ENCODE data around the gene CREB3. TPM values are rescaled to one million over a fixed set of nuclear protein-coding genes. Genes with fewer than 3 reads are reported as not detected.

Gene CREB3
- total RNA-seq = 10 to 100 TPM; 17.8 to 39.6 (median 26.2) TPM

DNA sequence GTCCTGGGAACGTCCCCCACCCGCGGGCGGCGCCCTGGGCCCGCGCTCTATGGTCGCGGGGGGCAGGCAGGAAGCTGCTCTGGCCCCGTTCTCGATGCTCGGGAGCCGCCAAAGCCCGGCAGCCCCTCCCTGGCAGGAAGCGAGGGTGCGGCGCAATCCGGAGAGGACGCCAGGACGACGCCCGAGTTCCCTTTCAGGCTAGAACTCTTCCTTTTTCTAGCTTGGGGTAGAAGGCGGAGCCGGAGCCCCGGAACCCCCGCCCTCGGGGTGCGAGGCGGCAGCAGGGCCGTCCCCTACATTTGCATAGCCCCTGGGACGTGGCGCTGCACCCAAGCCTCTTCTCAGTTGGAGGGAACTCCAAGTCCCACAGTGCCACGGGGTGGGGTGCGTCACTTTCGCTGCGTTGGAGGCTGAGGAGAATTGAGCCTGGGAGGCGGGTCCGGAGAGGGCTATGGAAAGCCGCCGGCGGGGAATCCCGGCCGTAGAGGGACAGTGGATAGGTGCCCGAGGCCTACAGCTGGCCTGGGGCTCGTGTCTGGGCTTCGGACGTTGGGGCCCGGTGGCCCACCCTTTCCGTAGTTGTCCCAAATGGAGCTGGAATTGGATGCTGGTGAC lies at the start of gene CREB3, which contains the start of gene TLN1:
TSS of gene CREB3 (plus strand) at position 482 of the 615 bp plus-strand sequence. CDS start at position 589, 107 bp downstream.
TSS of gene TLN1 (minus strand) at position 11 of the 615 bp plus-strand sequence. CDS start 6,501 bp downstream, outside the sequence.
- intact Hi-C loops (cut with DNase I; ENCODE audit: low total_unique reads) (loop anchor here (1.0 to 10.0 kb wide), 8 partner anchors 17 to 460 kb away; partner anchors contain the start of genes CCDC107, CLTA, GBA2 and HINT2), in situ Hi-C loops (cut with MboI; ENCODE audit: low sequenced_read_pairs in 4 of 4) (loop anchor here in 1 of 4 donors (25.0 kb wide), 1 partner anchor 245 kb away; the partner anchor contains the start of gene RUSC2)
- Histone ChIP-seq H3K27me3 (no peaks in the 10 kb centered on the region), H3K4me1 (peaks cover 51 to 55% of the 10 kb centered on the region in 2 donors), H3K27ac (peak within 1 kb of the TSS; percentile 88 to 98 (median 92)), H3K4me3 (peak within 1 kb of the TSS; percentile 68 to 94 (median 87)), H3K36me3 (peaks cover 0 to 35% of the 10 kb centered on the region in 2 donors), H3K9me3 (no peaks in the 10 kb centered on the region)
- TF ChIP-seq POLR2A (IDR thresholded peaks at IDR 0.05) (peak; percentile 75 to 92), CTCF (IDR thresholded peaks at IDR 0.05 in 4 of 5, conservative IDR thresholded peaks at IDR 0.05 in 1 of 5) (no peak)
- DNase-seq (peak; percentile 97), ATAC-seq (peak; percentile 81 to 85)

- no peak for TF ChIP-seq CTCF (IDR thresholded peaks at IDR 0.05 in 4 of 5, conservative IDR thresholded peaks at IDR 0.05 in 1 of 5)
- no peak for TF ChIP-seq POLR2A (IDR thresholded peaks at IDR 0.05)
- H3K27me3 ChIP-seq = no peaks in the 10 kb centered on the region
- in situ Hi-C loops (cut with MboI; ENCODE audit: low sequenced_read_pairs in 4 of 4) (no loop called here), intact Hi-C loops (cut with DNase I; ENCODE audit: low total_unique reads) (no loop called here)
- H3K4me1 ChIP-seq = peaks cover 33 to 41% of the 10 kb centered on the region in 2 donors
- H3K9me3 ChIP-seq = no peaks in the 10 kb centered on the region
- H3K27ac ChIP-seq = peak overlapping the region; percentile 48 to 99 (median 98)
- no peak for ATAC-seq
- peaks cover 0 to 32% of the 10 kb centered on the region in 2 donors for H3K36me3 ChIP-seq
- DNase-seq = no peak
- H3K4me3 ChIP-seq = no peak overlapping the region
Observed at GRCh38 chr9:35683323-35683722, 49.1 kb upstream of the CREB3 start.

DNA sequence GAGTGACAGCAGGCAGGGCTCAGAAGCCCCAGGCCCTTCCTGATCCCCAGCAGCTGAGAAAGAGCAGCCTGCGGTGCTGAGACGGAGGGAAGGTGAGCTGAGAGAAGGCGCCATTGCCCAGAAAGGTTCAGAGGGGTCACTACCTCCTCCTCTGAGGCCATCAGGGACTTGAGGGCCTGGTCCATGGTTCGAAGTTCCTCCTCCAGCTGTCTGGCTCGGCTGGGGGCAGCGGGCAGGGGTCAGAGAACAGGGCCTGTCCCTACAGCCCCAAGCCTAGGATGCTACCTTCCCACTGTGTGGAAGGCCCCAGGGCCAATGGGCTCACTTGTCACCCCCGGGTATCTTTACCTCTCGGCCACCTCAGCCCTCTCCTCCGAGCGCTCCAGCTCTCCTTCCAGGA lies 47.5 kb upstream of the CREB3 start:
- in situ Hi-C loops (cut with MboI; ENCODE audit: low sequenced_read_pairs in 4 of 4) = no loop called here
- Histone ChIP-seq H3K36me3 (peaks cover 0 to 32% of the 10 kb centered on the region in 2 donors), H3K4me3 (no peak overlapping the region), H3K27me3 (no peaks in the 10 kb centered on the region), H3K4me1 (peaks cover 40 to 51% of the 10 kb centered on the region in 2 donors), H3K9me3 (no peaks in the 10 kb centered on the region), H3K27ac (peak overlapping the region; percentile 97 to 99 (median 98))
- ATAC-seq (no peak), DNase-seq (no peak)
- intact Hi-C loops (cut with DNase I; ENCODE audit: low total_unique reads) = loop anchor here (5.0 kb wide), 1 partner anchor 693 kb away; no protein-coding TSS in a partner anchor
- TF ChIP-seq POLR2A (IDR thresholded peaks at IDR 0.05) = no peak
- no peak for TF ChIP-seq CTCF (IDR thresholded peaks at IDR 0.05 in 4 of 5, conservative IDR thresholded peaks at IDR 0.05 in 1 of 5)

DNA sequence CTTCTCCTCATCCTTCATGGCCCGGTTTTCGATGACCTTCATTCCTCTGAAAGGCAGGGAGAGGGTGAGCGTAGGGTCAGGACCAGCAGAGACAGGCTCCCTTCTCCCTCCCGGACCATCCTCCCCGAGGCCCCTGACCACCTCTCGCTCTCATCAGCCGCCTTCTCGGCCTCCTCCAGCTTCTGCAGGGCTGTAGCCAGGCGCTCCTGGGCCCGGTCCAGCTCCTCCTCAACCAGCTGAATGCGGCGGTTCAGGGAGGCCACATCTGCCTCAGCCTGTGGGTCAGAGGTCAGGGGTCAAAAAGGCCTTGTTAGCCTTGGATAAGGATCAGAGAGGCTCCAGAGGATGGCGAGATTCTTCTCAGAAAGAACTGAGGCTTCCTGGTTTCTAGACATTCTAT lies 47.0 kb upstream of the CREB3 start:
- Histone ChIP-seq H3K27ac (peak overlapping the region; percentile 97 to 99 (median 98)), H3K4me3 (peak overlapping the region in 1 of 4 donors; percentile 77), H3K36me3 (peaks cover 0 to 32% of the 10 kb centered on the region in 2 donors), H3K27me3 (no peaks in the 10 kb centered on the region), H3K9me3 (no peaks in the 10 kb centered on the region), H3K4me1 (peaks cover 40 to 51% of the 10 kb centered on the region in 2 donors)
- no peak for DNase-seq
- no peak for ATAC-seq
- in situ Hi-C loops (cut with MboI; ENCODE audit: low sequenced_read_pairs in 4 of 4) = no loop called here
- intact Hi-C loops (cut with DNase I; ENCODE audit: low total_unique reads) = loop anchor here (5.0 kb wide), 1 partner anchor 693 kb away; no protein-coding TSS in a partner anchor
- TF ChIP-seq CTCF (IDR thresholded peaks at IDR 0.05 in 4 of 5, conservative IDR thresholded peaks at IDR 0.05 in 1 of 5) (no peak), POLR2A (IDR thresholded peaks at IDR 0.05) (no peak)
